Keratinocyte (primary cell): ENCODE results near the gene MLPH. TPM values are rescaled to one million over a fixed set of nuclear protein-coding genes. Genes with fewer than 3 reads are reported as not detected.

Source experiments
- DNase-seq: peaks from one replicate; pipeline ENCODE4 v3.0.0-alpha.2; 2011; ENCODE audit warnings: low read depth, missing footprints, low spot score
- FAIRE-seq: peaks from 2 replicates; lab custom pipeline; 2011; peaks lifted over from hg19 to GRCh38; lab: Jason Lieb, UNC
- H2AFZ ChIP-seq: 2 replicates; pipeline ENCODE4 v1.6.0; 2012; ENCODE audit warnings: low read length, control low read depth, inconsistent platforms; ENCODE audit not compliant: control insufficient read depth
- H3K27ac ChIP-seq: 2 replicates; pipeline ENCODE4 v1.5.1; 2011; ENCODE audit warnings: low read length; ENCODE audit not compliant: control insufficient read depth, insufficient read depth
- H3K27me3 ChIP-seq: 3 replicates; pipeline ENCODE4 v1.6.0; 2011; ENCODE audit warnings: low read length; ENCODE audit not compliant: control insufficient read depth, insufficient read depth; ENCODE audit errors: extremely low read depth
- H3K36me3 ChIP-seq, 2 experiments: 2 replicates in 1 of 2; 3 replicates in 1 of 2; pipeline ENCODE4 v1.5.1; 2011; ENCODE audit warnings: low read length in 2 of 2, mild to moderate bottlenecking in 1 of 2; ENCODE audit not compliant: control insufficient read depth in 2 of 2, insufficient read depth in 2 of 2; ENCODE audit errors: extremely low read depth in 1 of 2
- H3K4me1 ChIP-seq: 3 replicates; pipeline ENCODE4 v1.5.1; 2011; ENCODE audit warnings: low read length; ENCODE audit not compliant: control insufficient read depth, insufficient read depth; ENCODE audit errors: extremely low read depth
- H3K4me2 ChIP-seq: 3 replicates; pipeline ENCODE4 v1.6.0; 2011; ENCODE audit warnings: low read depth, low read length; ENCODE audit not compliant: control insufficient read depth, insufficient read depth; ENCODE audit errors: extremely low read depth
- H3K4me3 ChIP-seq, 3 experiments: fragments of 200-600 bp in 1 of 3; sonication (generic) in 1 of 3; 2 replicates in 2 of 3; 3 replicates in 1 of 3; pipeline ENCODE4 v1.5.1; 2011 to 2016; ENCODE audit warnings: low read length in 3 of 3, mild to moderate bottlenecking in 3 of 3, control low read depth in 2 of 3, inconsistent platforms in 1 of 3, low read depth in 1 of 3, mixed read lengths in 1 of 3, mixed run types in 1 of 3, moderate library complexity in 1 of 3; ENCODE audit not compliant: control insufficient read depth in 2 of 3, insufficient read depth in 2 of 3; ENCODE audit errors: extremely low read depth in 1 of 3
- H3K79me2 ChIP-seq: 2 replicates; pipeline ENCODE4 v1.6.0; 2012; ENCODE audit warnings: low read length; ENCODE audit not compliant: control insufficient read depth, insufficient read depth
- H3K9ac ChIP-seq: 3 replicates; pipeline ENCODE4 v1.6.0; 2011; ENCODE audit warnings: low read length; ENCODE audit not compliant: control insufficient read depth, insufficient read depth; ENCODE audit errors: extremely low read depth
- H3K9me1 ChIP-seq: 3 replicates; pipeline ENCODE4 v1.6.0; 2011; ENCODE audit warnings: low read length; ENCODE audit not compliant: control insufficient read depth, insufficient read depth; ENCODE audit errors: extremely low read depth
- H3K9me3 ChIP-seq: 2 replicates; pipeline ENCODE4 v1.5.1; 2012; ENCODE audit warnings: low read depth, low read length; ENCODE audit not compliant: control insufficient read depth
- H4K20me1 ChIP-seq: 3 replicates; pipeline ENCODE4 v1.6.0; 2011; ENCODE audit warnings: low read length; ENCODE audit not compliant: control insufficient read depth, insufficient read depth; ENCODE audit errors: extremely low read depth
- CTCF ChIP-seq, 3 experiments: IDR thresholded peaks in 1 of 3; conservative IDR thresholded peaks in 1 of 3; optimal IDR thresholded peaks in 1 of 3; 2 replicates in 2 of 3; 3 replicates in 1 of 3; pipeline versions ENCODE3 to v1.5.1; 2011; ENCODE audit warnings: low read length in 3 of 3, mild to moderate bottlenecking in 3 of 3, moderate library complexity in 2 of 3, control low read depth in 1 of 3, inconsistent platforms in 1 of 3; ENCODE audit not compliant: insufficient read depth in 2 of 3; ENCODE audit errors: extremely low read depth in 1 of 3
- EZH2 ChIP-seq: IDR thresholded peaks from one replicate; pipeline ENCODE4 v1.6.1; 2012; ENCODE audit warnings: inconsistent platforms, mild to moderate bottlenecking, low read length, moderate library complexity
- dilution Hi-C: fragments of 300-500 bp; cut with MboI; formaldehyde crosslinking; loops from one replicate; pipeline ENCODE4 v1.7.0; 2020; ENCODE audit warnings: low sequenced_read_pairs; ENCODE audit not compliant: extremely low pct_ligation_motif_present
- polyA plus RNA-seq, 5 experiments: library from polyadenylated mRNA; depleted of rRNA in 3 of 5; stranded (reverse) in 3 of 5; stranded (forward) in 1 of 5; unstranded in 1 of 5; fragments of >200 nt; gene quantifications; 1 replicate in 1 of 5; 2 replicates in 3 of 5; 3 replicates in 1 of 5; pipeline versions ENCODE4 v1.2.1 to v1.2.3, GENCODE V29; 2011 to 2012; ENCODE audit warnings: missing spikeins in 2 of 5, low read depth in 1 of 5, low replicate concordance in 1 of 5

The MLPH gene
- polyA plus RNA-seq, 1 donor (not counting 4 experiments of a cell fraction or from before 2014, with no cell fraction given), result 0.67 TPM

- TF ChIP-seq CTCF (optimal IDR thresholded peaks at IDR 0.05 in 1 of 3, IDR thresholded peaks at IDR 0.05 in 1 of 3, conservative IDR thresholded peaks at IDR 0.05 in 1 of 3; ENCODE audit: extremely low read depth in 1 of 3, insufficient read depth in 2 of 3, low read length in 3 of 3) (no peak), EZH2 (no peak)
- Histone ChIP-seq H3K9me3 (no peaks in the 10 kb centered on the region), H3K4me1 (peaks cover 13% of the 10 kb centered on the region), H3K9ac (no peak overlapping the region), H3K4me3 (no peak overlapping the region), H3K27ac (no peak overlapping the region), H3K79me2 (no peaks in the 10 kb centered on the region), H4K20me1 (no peaks in the 10 kb centered on the region), H3K36me3 (no peaks in the 10 kb centered on the region), H3K4me2 (no peak overlapping the region), H2AFZ (no peak overlapping the region), H3K27me3 (peaks cover 36% of the 10 kb centered on the region), H3K9me1 (no peaks in the 10 kb centered on the region)
- no peak for FAIRE-seq
- dilution Hi-C loops, result no loop called here
- no peak for DNase-seq
These were observed 6.0 kb upstream of the MLPH start for GRCh38 chr2:237480988-237481525.

- peak overlapping the region; percentile 63 for H2AFZ ChIP-seq
- H3K27ac ChIP-seq, result no peak overlapping the region
- H3K9me1 ChIP-seq, result no peaks in the 10 kb centered on the region
- H3K27me3 ChIP-seq, result peaks cover 42% of the 10 kb centered on the region
- no peak overlapping the region for H3K4me3 ChIP-seq
- peaks cover 15% of the 10 kb centered on the region for H3K4me1 ChIP-seq
- dilution Hi-C loops, result no loop called here
- H3K79me2 ChIP-seq, result no peaks in the 10 kb centered on the region
- DNase-seq, result no peak
- no peak overlapping the region for H3K9ac ChIP-seq
- H3K4me2 ChIP-seq, result peak overlapping the region; percentile 25
- no peaks in the 10 kb centered on the region for H3K9me3 ChIP-seq
- TF ChIP-seq CTCF (optimal IDR thresholded peaks at IDR 0.05 in 1 of 3, IDR thresholded peaks at IDR 0.05 in 1 of 3, conservative IDR thresholded peaks at IDR 0.05 in 1 of 3; ENCODE audit: extremely low read depth in 1 of 3, insufficient read depth in 2 of 3, low read length in 3 of 3) (no peak), EZH2 (no peak)
- H4K20me1 ChIP-seq, result no peaks in the 10 kb centered on the region
- no peaks in the 10 kb centered on the region for H3K36me3 ChIP-seq
- peak; percentile 61 for FAIRE-seq
These were observed 4.6 kb upstream of the MLPH start for GRCh38 chr2:237482485-237482884.
